Colon (tissue), 2 donors: ENCODE results near the gene LDLRAD4.
"Not testable (repeated sequence)": the region's sequence is repeated elsewhere in the genome, so short reads cannot be mapped to it uniquely, and the experiment has no call there.

Source experiments
- FAIRE-seq: peaks from 2 replicates; lab custom pipeline; 2012; peaks lifted over from hg19 to GRCh38; lab: Jason Lieb, UNC
- donor health status: control.
- donor health status: control.

LDLRAD4 gene

GRCh38 chr18:13640266-13640860 is 421.8 kb downstream of the LDLRAD4 start:
- no peak for FAIRE-seq

GRCh38 chr18:13641551-13642439 is 423.2 kb downstream of the LDLRAD4 start:
- no peak for FAIRE-seq

GRCh38 chr18:13642440-13642827 is 423.9 kb downstream of the LDLRAD4 start:
- no peak for FAIRE-seq

DNA sequence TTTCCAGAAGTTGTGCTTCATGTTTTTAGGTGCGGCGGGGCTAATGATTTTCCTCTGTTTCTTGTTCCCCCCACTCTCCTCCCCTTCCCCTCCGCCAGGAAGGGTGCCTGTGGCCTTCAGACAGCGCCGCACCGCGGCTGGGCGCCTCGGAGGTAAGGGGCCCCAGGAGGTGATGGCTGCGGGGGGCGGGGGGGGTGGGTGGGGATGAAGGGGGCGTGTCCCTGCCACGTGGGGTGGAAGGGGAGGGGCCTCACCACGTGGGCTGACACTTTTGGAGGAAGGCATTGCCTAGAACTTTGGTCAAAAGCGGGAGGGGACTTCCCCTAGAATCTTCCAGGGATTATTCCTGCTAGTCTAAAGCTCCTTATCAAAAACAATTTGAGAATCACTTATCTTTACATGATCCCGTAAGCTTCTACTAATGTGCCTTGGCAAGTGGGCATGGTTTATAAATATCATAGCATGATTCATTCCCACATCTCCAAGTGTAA is 424.7 kb downstream of the LDLRAD4 start:
- no peak for FAIRE-seq

DNA sequence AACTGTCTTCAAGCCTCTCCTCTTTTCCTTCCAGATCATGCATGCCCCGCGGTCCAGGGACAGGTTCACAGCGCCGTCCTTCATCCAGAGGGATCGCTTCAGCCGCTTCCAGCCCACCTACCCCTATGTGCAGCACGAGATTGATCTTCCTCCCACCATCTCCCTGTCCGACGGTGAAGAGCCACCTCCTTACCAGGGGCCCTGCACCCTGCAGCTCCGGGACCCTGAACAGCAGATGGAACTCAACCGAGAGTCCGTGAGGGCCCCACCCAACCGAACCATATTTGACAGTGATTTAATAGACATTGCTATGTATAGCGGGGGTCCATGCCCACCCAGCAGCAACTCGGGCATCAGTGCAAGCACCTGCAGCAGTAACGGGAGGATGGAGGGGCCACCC is 426.5 kb downstream of the LDLRAD4 start:
- FAIRE-seq = no peak

- FAIRE-seq = no peak
Measured at GRCh38 chr18:13646633-13647032, 428.1 kb downstream of the LDLRAD4 start.

- no peak for FAIRE-seq
Measured at GRCh38 chr18:13647761-13648160, 429.2 kb downstream of the LDLRAD4 start.

DNA sequence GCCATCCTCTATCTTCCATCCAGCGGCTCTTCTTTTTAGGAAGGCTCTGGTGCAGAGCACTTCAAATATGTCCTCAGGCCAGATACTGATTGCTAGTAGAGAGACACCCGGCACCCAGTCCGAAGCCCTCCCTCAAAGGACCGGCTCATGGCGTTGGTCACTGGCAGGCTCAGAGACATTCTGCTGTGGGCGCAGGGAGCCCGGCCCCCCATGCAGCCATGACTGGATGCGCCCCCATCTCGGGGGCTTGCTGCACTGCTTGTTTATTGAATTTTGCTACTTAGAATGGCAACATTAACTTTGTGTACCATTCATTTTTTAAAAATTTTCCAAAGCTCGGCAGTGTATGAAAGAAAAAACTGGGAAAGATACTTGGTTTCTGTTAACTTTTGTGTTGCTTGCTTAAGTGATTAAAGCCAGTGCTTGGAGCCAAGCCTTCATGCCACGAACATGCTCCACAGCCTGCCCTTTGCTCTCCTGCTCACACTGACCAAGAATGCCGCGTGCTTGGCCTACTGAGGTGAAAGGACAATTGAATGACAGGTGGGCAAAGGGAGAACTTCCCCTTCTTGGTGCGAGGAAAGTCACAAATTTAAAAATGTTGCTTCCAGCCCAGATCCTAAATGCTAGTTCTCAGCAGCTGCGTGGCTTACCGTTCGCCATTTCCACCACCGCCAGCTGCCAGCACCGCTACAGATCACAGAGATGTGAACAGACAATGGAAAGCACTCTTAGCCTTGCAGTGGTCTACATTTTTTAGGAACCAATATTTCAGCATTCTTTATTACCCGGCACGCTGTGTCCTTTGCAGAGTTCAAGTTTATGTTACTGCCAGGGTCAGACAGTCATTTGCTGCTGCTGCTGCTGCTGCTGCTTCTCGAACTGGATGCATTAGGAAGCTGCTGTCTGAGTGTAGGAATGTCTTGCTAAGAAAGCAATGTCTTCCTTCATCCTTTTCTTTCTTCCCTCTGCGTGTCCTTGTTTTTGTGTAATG is 431.1 kb downstream of the LDLRAD4 start:
- no peak for FAIRE-seq

- FAIRE-seq = no peak
Measured at GRCh38 chr18:13653746-13654433, 435.3 kb downstream of the LDLRAD4 start.

DNA sequence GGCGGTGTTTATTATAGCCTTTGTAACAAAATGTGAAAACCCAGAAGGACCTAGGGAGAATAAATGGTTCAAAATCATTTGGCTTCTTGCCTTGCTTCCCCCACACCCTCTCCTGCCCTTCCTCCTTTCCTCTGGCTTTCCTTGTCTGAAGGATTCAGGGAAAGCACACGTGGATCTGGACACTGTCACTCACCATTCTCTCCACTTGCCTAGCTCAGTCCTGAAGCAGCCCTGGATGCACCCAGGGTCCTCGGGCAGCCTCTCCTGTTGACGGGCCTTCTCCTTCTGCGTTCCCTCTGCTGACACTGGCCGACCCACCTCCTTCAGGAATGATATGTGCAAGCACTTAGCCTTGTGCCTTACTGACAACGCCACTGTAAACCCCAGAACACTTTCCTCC is 439.4 kb downstream of the LDLRAD4 start:
- no peak for FAIRE-seq

- FAIRE-seq = no peak
Measured at GRCh38 chr18:13658436-13659204, 440.1 kb downstream of the LDLRAD4 start.

DNA sequence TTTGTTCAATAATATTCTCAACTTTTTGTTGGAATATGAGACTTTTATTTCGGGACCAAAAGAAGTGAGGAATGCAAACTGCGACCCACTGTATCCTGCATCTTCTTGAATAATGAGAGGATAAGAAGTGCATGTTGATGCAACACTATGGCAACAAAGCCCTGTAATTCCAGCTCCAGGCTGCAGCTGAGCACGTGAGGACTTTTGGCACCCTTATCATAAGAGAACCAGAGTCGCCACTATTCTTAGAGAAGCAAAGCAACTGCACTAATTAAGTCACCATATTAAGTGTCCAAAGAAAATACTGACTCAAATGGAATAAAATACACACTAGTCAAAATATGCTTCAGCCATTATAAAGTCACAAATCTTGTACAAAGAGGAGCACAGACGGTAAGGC is 441.9 kb downstream of the LDLRAD4 start:
- no peak for FAIRE-seq

DNA sequence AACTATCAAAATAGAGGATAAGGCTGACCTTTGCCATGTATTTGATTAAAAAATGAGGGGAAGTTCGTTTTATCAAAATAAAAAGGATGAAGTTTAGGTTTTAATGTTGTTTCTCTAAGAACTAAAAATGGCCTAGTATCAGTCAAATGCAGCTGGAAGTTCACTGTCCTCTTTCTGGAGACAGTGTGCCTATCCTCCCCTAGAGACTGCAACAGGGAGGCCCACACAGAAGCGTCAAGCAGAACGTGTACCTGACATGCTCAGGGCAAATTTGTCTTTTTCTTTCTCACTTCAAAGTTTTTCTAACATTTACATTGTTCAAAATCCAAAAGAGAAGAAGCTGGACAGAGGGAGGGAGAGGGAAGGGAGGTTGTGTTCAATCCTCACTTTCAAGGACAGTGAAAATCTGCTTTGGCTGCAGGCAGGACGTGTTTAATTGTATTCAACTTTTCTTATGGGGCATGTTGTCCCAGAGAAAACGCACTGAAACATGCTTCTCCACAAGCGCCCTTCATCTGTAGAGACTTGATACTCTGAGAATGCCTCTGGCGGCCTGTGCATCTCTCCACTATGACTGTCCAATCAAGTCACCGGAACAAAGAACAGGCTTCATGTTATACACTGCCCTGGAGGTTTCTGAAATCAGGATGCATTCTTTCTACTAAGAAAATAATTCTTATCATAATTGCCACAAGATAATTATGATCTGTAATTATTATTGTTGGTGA is 442.7 kb downstream of the LDLRAD4 start:
- no peak for FAIRE-seq

- FAIRE-seq = no peak
Measured at GRCh38 chr18:13661779-13662256, 443.3 kb downstream of the LDLRAD4 start.

DNA sequence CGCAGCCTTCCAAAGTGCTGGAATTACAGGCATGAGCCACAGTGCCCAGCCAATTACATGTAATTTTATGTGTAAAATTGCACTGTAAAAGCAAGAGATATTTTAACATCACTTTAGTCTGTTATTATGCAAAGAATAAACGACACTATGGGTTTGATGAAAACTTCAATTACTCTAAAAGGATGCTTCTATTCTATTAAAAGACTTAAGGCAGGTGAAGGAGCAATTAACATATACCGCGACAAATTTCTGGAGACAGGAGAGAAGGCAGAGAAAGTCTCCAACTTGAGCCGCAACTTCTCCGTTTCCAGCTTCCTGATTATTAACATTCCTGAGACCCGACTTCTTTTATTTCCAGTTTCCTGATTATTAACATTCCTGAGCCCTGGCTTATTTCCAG is 454.1 kb downstream of the LDLRAD4 start:
- no peak for FAIRE-seq

DNA sequence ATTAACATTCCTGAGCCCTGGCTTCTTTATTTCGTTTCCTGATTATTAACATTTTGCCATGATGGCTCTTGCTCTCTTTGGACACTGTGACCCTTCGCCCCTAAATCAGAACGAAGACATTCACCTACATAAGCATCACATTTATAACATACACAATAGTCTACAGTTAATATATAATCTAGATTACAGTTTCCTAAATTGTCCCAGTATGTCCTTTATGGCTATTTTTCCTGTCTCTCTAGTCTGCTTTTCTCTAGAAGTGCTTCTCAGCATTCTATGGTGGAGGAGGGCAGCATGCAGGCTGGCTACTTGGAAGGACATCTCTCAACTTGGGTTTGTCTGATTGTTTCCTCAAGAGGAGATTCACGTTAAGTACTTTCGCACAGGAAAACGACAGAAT is 457.9 kb downstream of the LDLRAD4 start:
- no peak for FAIRE-seq

DNA sequence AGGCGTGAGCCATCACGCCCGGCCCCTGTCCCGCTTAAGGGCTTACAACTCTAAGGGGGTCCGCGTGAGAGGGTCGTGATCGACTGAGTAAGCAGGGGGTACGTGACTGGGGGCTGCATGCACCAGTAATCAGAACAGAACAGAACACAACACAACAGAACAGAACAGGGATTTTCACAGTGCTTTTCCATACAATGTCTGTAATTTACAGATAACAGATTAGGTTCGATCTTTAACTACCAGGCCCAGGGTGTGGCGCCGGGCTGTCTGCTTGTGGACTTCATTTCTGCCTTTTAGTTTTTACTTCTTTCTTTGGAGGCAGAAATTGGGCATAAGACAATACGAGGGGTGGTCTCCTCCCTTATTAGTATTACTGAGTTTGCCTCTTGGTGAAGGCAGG is 458.8 kb downstream of the LDLRAD4 start:
- not testable (repeated sequence) for FAIRE-seq

- no peak for FAIRE-seq
Measured at GRCh38 chr18:13680612-13681011, 462.1 kb downstream of the LDLRAD4 start.

DNA sequence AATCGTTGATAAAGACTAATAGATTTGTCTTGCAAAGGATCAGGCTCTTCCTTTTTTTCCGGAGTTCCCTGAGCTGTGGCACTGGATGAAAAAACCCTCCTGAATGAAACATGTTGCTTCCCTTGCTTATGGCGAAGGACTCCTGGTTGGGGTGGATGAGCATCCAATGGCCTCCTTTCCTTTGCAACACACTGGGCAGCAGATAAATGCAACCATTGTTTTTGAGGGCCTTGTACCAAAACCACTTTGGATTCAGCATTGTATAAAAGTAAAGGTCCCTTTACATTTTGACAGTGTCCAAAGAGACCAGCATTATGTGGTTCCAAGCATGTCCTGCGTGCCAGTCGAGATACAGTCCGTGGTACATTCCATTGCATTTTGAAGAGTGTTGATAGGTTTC is 463.1 kb downstream of the LDLRAD4 start:
- FAIRE-seq = no peak

DNA sequence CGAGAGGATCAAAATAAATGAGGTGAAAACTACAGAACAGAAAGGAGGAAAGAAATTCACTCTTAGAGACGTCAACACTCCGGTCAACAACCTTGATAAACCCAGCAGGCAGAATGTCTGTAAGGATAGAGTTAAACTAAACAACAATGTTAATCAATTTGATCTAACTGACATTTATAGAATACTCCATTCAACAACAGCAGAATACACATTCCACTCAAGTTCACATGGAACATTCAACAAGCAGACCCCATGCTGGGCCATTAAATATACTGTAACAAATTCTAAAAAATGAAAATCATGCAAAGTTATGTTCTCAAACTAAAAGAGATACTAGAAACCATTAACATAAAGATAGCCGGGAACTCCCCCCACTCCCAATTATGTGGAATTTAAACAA is 466.0 kb downstream of the LDLRAD4 start:
- FAIRE-seq = no peak
